ENCODE measurements around the gene DDX42.

Gene DDX42

DNA sequence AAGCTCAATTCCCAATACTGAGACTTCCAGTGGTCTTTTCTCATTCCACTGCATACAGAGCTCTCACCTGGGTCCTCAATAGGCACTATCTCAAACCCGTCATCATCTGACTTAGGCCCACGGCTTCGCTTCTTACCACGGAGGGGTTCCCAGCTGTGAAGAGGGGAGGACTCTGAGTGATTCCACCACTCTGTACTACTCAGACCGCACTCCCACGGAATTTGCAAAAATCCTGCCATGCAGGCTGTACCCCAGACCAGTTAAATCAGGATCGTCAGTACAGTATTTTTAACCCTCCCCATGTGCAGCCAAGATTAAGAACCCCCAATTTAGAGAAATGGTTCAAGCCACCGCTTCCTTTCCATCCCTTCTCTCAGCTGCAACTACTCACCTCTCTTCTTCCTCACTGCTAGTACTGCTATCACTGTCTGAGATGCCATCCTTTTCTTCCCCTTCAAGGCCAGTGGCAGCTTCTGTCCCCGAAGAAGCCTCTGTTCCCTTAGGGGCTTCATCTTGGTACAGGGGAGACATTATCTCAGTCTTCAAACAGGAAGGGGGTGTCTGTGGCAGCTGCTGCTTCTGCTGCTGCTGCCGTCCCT lies 47.1 kb downstream of the DDX42 start:
- in situ Hi-C loops (cut with MboI; ENCODE audit: low sequenced_read_pairs): no loop called here

DNA sequence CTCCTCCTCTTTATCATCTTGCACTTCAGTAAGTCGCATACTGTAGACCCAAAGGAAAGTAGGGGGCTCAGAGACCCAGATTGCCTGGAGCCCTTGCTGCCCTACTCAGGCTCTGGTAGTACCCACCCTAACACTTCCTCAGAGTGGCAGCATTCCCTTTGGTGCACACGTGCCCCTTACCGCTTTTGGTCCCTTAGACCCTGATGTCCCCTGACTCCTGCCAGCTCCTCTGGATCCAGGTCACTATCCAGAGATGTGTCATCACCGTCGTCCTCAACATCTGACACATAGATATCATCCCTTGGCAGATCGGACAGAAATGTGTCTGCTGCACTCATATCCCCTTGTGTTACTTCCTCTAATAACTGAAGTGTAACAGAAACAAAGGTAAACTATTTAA lies 47.8 kb downstream of the DDX42 start:
- in situ Hi-C loops (cut with MboI; ENCODE audit: low sequenced_read_pairs): no loop called here

DNA sequence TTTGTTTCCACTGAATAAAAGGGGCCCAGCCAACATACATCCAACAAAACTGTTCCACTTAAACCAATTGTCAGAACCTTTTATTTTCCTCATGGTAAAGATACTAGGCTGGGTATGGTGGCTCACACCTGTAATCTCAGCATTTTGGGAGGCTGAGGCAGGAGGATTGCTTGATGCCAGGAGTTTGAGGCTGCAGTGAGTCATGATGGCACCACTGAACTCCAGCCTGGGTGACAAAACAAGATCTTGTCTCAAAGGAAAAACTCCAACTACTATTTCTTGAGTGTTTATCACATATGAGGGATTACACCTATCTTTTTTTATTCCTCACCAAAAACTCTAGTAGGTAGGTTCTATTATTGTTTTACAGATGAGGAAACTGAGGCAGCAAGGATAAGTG lies 48.6 kb downstream of the DDX42 start:
- in situ Hi-C loops (cut with MboI; ENCODE audit: low sequenced_read_pairs): no loop called here

DNA sequence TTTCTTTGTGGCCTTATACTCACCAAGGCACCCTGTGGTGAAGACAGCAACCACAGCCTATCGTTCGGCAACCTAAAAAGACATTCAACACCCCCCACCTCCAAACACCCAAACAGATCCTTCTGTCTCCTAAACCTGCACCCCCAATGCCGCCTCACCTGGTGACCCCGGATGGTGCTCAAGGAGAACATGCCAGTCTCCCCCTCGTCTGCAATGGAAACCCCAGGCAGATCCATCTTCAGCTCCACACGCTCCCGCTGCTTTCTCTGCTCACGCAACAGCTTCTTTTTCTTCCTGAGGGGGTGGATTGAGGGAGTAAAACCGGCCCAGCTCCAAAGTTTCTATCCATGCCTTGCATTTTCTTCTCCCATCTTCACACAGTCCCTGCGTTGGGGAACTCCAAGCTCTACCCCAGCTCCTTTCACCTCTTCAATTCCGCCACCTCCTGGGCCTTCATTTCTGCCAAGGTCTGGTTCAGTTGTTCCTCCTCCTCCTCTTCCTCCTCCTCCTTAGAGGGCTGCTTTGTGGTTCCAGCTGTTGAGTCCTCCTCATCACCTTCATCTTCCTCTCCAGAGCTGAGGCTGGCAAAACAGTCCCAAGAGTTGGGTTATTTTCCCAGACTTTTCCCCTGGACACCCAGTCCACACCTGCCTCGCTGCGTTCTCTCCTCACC lies 49.8 kb downstream of the DDX42 start:
- in situ Hi-C loops (cut with MboI; ENCODE audit: low sequenced_read_pairs): no loop called here

DNA sequence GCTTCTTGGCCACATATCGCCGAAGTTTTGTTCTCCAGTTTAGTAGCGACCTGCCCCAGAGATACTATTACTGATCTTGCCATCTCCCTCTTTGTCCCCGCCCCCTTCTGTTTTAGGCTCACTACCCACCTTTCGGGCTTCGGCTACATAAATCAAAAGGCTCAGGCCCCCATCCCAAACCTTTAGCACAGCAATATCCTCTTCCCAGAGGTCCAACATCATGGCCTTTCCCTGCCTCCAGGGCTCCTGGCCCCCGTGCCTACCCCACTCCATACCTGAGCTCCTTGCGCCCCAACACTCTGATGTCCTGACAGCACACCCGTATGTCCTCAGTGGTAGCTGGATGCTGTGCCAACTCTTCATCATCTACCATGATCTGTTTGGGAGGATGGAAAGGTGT lies 50.4 kb downstream of the DDX42 start:
- in situ Hi-C loops (cut with MboI; ENCODE audit: low sequenced_read_pairs): no loop called here

DNA sequence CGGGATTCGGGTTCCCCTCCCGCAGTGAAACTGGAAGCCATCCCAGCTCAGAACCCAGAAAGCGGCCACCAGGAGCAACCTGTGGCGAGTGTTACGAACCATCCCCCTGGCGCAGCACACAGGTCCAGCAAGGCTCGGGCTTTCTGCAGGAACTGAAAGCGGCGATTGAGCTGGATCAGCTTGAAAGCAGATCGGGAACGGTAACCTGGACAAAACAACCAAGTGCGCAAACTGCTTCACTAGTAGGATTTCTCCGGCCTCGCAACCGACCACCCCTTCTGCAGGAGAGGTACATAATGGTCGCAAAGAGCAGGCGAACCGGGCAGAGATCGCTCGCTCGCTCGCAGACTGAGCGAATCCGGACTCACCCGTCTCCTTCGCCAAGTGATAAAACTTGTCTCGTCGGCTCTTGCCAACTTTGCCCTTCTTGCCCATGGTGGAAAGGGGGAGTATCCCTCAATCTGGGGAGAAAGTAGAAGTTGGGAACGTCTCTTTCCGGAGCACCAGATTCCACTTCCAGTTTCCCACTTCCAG lies 52.6 kb downstream of the DDX42 start:
- in situ Hi-C loops (cut with MboI; ENCODE audit: low sequenced_read_pairs): no loop called here

DNA sequence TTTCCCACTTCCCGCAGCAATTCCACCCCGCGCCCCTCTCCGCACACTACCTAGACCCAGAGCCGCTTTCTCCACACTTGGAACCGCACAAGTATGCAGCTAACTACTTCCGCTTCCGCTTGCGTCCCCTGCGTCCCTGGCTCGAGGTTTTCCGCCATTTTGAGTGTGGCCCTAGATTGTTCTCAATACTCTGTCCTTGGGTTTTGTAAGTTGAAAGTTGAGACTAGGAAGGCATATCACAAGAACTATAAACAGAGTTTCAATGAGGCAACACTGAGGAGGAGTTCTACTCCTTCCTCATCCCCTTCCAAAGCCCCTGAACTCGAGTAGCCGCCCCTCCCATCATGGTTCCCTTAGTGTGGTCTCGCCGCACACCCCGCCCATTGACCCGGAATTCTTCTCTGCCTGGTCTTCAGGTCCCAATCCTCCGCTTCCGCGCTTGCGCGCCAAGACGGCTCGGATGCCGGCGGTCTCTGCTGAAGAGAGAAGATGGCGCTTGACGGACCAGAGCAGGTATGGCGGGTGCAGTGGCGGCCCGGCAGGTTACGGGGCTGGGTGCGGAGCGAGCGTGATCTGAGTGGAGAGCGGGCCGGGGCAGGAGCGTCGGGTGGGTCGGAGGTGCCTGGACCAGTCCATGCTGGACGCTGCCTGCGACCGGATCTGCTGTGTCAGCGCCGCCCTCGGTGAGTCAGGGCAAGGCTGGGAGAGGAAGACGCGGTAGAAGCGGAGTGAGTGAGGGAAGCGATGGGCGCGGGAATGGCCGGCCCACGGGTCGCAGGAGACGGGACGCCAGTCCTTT lies 53.2 kb downstream of the DDX42 start, which contains the start of the genes FTSJ3 and PSMC5:
TSS of gene FTSJ3 (minus strand) at position 662 of the 799 bp plus-strand sequence. CDS start 761 bp downstream, outside the sequence.
TSS of gene PSMC5 (plus strand) at position 430 of the 799 bp plus-strand sequence. CDS start at position 490, 60 bp downstream.
- in situ Hi-C loops (cut with MboI; ENCODE audit: low sequenced_read_pairs): no loop called here

DNA sequence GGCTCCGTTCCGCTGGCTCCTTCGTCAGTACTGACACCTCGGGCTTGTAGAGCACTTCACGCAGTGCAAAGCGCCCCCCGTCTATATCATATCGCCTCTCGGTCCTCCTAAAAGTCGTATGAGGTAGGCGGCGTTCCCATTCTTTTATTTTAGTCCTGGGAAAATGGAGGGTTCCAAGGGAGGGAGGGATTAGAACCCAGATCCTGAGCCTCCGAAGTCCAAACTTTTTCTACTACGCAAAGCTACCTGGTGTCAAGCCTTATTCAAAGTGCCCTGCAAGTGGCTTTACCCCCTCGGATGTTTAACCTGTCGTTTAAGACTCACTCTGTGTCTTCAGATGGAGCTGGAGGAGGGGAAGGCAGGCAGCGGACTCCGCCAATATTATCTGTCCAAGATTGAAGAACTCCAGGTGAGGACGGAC lies 53.8 kb downstream of the DDX42 start:
- in situ Hi-C loops (cut with MboI; ENCODE audit: low sequenced_read_pairs): no loop called here

DNA sequence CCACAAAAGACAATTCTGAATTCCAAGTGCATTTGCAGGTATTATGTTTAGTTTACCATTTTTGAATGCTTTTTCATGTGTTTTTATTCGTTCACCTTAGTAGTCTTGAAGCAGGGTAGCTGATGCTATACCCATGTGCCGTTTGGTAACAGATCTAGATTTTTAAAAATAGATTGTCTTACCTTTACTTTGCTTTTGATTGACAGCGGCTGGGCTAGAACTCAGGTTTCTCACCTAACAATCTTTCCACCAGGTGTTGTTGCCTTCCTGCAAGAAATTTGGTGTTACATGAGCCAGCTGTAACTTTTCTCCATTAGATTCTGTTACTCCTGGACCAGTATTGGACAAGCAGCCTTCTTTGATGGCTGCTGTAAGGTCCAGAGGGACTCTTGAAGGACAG lies 55.0 kb downstream of the DDX42 start:
- in situ Hi-C loops (cut with MboI; ENCODE audit: low sequenced_read_pairs): no loop called here

DNA sequence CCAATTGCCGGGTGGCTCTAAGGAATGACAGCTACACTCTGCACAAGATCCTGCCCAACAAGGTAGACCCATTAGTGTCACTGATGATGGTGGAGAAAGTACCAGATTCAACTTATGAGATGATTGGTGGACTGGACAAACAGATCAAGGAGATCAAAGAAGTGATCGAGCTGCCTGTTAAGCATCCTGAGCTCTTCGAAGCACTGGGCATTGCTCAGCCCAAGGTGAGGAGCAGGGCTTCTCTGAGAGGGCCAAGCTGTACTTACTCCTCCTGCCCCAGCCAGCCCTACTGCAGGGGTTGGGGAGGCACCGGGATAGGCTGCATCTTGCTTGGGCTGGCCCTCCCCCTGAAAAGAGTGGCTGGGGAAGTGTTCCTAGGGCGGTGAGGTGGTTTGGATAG lies 56.3 kb downstream of the DDX42 start:
- in situ Hi-C loops (cut with MboI; ENCODE audit: low sequenced_read_pairs): no loop called here

DNA sequence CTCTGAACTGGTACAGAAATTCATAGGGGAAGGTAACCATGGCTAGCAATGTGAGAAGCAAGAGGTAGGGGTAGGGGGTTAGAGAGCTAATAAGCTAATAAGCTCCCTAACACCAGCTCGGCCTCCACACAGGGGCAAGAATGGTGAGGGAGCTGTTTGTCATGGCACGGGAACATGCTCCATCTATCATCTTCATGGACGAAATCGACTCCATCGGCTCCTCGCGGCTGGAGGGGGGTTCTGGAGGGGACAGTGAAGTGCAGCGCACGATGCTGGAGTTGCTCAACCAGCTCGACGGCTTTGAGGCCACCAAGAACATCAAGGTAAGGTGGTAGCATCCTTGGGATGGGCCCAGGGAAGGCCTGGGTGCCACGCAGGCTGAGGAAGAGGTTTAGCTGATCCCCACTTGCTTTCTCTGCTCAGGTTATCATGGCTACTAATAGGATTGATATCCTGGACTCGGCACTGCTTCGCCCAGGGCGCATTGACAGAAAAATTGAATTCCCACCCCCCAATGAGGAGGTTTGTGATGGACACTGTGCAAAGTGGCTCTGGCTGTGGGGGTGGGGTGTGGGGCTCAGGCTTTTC lies 57.0 kb downstream of the DDX42 start:
- in situ Hi-C loops (cut with MboI; ENCODE audit: low sequenced_read_pairs): no loop called here

DNA sequence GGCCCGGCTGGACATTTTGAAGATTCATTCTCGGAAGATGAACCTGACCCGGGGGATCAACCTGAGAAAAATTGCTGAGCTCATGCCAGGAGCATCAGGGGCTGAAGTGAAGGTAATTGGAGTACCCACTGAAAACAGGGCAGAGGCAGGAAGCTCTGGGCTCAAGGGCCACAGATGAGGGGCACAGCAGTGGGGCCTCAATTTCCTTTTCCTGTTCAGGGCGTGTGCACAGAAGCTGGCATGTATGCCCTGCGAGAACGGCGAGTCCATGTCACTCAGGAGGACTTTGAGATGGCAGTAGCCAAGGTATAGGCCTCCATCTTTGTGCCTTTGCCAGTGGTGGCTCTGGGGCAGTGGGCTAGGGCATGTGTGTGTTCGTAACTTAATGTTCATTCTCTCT lies 57.5 kb downstream of the DDX42 start:
- in situ Hi-C loops (cut with MboI; ENCODE audit: low sequenced_read_pairs): no loop called here

DNA sequence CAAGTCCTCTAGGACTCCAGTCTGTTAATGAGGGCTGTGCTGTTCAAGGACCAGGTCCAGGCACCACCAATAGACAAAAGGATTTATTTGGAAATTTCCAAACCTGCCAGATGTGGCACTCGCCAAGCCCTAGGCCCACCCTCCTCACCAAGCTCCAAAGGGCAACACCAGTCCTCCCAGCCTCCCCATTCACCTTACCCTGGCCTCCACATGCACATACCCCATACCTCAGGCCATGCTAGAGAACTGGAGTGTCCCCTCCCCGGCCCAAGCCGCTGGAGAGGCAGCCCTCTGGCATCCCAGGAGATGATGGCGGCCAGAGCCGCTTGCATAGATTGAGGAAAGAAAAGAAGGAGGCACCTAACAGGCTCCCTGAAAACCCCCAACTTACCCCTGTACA lies 58.0 kb downstream of the DDX42 start:
- in situ Hi-C loops (cut with MboI; ENCODE audit: low sequenced_read_pairs): no loop called here

DNA sequence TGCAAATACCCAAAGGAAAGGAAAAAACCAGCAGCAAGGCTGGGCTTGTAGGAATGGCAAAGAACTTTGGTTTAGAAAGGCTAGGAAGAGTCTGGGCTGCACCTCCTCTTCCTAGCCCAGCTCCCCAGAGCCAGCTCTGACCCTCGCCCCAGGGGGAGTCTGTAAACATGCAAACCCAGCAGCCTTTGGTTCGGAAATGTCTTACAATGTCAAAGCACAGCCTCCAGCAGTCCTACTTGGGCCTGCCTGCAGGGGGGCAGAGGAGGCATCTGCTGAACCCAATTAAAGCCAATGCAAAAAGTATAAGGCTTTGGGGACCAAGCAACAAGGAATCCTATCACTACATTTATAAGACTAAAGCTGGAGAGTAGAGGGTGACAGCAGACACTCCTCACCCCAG lies 58.5 kb downstream of the DDX42 start:
- in situ Hi-C loops (cut with MboI; ENCODE audit: low sequenced_read_pairs): no loop called here

DNA sequence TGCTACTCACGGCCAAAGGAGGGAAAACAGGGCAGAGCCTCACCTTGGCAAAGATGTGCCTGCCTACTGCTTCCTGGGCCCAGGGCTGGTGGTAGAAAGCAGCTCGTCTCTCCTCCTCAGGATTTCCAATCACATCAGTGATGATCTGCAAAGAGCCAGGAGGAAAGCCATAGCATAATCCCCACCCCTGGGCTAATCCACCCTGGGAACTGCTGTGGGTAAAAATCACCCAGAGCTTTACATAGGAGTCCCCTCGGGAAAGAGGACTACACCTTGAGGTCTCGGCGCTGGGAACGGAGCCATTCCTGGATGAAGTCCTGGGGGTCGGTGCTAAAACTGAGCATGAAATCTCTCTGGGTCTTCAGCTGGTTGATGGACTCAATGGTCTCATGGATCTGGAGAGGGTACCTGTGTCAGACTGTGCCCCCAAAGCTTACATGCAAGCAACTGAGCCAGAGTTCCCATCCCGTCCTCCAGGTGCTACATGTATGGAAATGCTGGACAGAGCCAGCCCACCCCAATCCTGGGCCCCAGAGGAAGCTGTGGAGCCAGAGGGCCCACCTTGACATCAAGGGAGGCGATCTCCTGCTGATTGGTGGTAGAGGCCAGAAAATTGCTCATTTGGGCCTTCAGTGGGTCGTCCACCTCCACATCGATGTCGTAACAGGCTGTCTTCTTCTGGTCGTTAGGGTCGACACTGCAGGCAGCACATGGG lies 59.2 kb downstream of the DDX42 start:
- in situ Hi-C loops (cut with MboI; ENCODE audit: low sequenced_read_pairs): no loop called here

DNA sequence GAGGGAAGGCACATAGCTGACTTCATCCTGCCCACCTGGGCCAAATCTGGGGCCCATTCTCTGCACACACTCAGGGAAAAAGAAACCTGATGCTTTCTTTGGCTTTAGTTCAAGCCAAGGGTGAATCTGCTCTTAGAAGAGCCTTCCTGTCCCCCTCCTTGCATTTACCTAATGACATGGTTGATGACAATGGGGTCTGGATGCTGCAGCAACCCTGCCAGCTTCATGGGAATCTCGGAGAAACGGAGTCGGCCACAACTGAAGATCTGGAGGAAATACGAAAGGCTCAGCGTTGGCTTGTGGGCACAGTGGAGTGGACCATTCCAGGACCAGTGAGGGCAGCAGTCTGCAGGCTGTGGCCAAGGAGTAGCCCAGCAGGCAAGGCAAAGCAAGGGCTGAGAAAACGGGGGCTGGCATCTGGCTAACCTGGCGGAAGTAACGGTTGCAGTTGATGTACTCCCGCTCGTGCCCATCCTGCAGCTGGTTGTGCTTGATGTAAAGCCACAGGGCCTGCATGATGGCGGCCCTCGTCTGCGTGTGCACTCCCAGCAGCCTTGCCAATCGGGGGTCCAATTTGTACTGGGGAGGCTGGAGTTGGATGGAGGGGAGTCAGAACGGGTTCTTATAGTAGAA lies 59.9 kb downstream of the DDX42 start:
- in situ Hi-C loops (cut with MboI; ENCODE audit: low sequenced_read_pairs): no loop called here

DNA sequence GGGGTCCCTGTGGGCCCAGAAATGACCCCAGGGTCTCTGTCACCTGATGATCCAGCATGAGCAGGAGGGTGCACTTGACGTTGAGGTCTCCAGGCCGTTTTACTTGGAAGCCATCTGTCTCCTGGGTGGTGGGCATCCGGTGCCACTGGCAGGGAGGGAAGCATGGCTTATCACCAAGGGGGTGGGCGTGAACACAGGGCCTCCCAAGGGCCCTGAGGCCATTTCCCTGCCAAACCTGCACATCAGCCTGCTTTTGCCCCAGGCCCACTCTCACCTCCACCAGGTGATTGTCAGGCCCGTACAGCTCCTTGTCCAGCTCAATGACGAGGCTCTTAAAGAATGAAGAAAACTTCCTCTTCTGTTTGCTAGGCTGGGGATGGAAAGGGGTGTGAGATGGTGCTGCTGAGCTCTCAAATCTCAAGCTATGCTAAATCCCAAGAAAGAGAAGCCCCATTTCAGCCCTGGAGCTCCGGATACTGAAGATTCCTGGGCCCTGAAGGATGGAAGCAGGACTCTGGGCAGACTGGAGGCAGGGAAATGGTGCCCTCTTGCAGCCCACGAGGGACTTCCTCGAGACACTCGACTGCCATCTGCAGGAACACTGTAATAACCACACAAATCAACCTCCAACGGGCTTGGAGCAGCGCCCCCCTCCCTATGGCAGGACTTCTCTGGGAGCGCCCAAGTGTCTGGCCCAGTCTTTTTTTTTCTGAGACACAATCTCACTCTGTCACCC lies 60.6 kb downstream of the DDX42 start:
- in situ Hi-C loops (cut with MboI; ENCODE audit: low sequenced_read_pairs): no loop called here

DNA sequence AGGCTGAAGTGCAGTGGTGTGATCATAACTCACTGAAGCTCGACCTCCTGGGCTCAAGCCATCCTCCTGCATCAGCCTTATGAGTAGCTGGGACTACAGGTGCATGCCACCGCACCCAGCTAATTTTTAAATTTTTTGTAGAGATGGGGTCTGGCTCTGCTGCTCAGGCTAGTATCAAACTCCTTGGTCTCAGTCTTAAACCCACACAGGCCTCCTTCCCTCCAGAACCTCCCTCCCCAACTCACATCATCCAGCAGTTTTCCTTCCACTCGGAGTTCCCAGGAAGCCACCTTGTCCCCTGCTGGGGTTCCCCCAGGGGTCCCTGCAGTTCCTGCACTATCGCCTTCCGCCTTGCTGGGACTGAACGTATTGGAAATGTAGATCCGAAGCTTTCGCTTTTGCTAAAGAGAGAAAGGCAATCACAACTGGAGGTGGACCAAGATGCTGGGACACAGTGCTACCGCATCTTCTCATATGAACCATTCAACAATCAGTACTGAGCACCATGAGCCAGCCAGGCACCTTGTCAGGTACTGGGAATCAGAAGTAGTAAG lies 61.3 kb downstream of the DDX42 start:
- in situ Hi-C loops (cut with MboI; ENCODE audit: low sequenced_read_pairs): no loop called here

DNA sequence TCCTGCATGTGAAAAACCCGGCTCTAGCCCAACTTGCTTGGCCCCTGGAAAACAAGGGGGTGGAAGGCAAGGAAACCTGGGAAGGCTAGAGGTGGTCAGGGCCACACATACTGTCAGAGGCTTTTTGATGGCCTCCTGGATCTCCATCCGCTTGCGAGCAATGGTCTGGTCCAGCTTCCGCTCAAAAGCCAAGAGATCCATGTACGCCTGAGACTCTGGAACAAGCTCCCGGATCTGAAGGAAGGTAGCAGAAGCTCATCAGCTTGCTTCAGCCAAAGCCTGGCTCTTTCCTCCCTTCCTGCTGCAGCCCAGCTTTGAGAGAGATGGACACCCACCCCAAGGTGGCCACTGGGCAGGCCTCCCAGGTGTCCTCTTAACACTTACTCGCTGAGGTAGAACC lies 62.8 kb downstream of the DDX42 start:
- in situ Hi-C loops (cut with MboI; ENCODE audit: low sequenced_read_pairs): no loop called here

Measured in hTERT RPE-1 (cell line).